ENCODE data around the gene GAK. TPM values are rescaled to one million over a fixed set of nuclear protein-coding genes. Genes with fewer than 3 reads are reported as not detected.
A peak's percentile ranks its signal among the peaks of the same experiment; 100 is the strongest.

GAK gene
- total and polyA plus RNA-seq, 2 of the 13 experiments (the other 11 are each of a cell fraction or from before 2014, with no cell fraction given): 17.5 to 44.3 TPM

- TF ChIP-seq MYC (CRISPR knock-in tag; IDR thresholded peaks at IDR 0.05; ENCODE audit: borderline replicate concordance) (no peak; the same call in 1 of the 2 replicates), ZNF333 (CRISPR knock-in tag; IDR thresholded peaks at IDR 0.05; ENCODE audit: borderline replicate concordance) (0 out of 2 replicates have a peak, but pooled peaks have one; percentile 17), ZNF720 (CRISPR knock-in tag; IDR thresholded peaks at IDR 0.05) (no peak), YEATS4 (CRISPR knock-in tag; IDR thresholded peaks at IDR 0.05; ENCODE audit: borderline replicate concordance) (peak; percentile 75; the same call in 1 of the 2 replicates), PREB (CRISPR knock-in tag; IDR thresholded peaks at IDR 0.05) (no peak), TERF1 (CRISPR knock-in tag; IDR thresholded peaks at IDR 0.05) (no peak), AKAP8 (CRISPR knock-in tag; IDR thresholded peaks at IDR 0.05) (no peak; the same call in 1 of the 2 replicates), MATR3 (CRISPR knock-in tag; IDR thresholded peaks at IDR 0.05) (no peak), CBX5 (CRISPR knock-in tag; IDR thresholded peaks at IDR 0.05; ENCODE audit: borderline replicate concordance) (no peak; the same call in 1 of the 2 replicates), KLF11 (CRISPR knock-in tag; IDR thresholded peaks at IDR 0.05) (no peak), UBTF (CRISPR knock-in tag; IDR thresholded peaks at IDR 0.05) (peak; percentile 86; the same call in 1 of the 2 replicates), TBX2 (CRISPR knock-in tag; IDR thresholded peaks at IDR 0.05; ENCODE audit: borderline replicate concordance) (peak; percentile 79), GLMP (CRISPR knock-in tag; IDR thresholded peaks at IDR 0.05; ENCODE audit: borderline replicate concordance) (no peak), SNRNP70 (IDR thresholded peaks at IDR 0.05; ENCODE audit: low read depth, low read length) (no peak), ATF6 (CRISPR knock-in tag; conservative IDR thresholded peaks at IDR 0.05) (no peak), STAT6 (CRISPR knock-in tag; IDR thresholded peaks at IDR 0.05; ENCODE audit: borderline replicate concordance) (no peak), ZFP62 (CRISPR knock-in tag; IDR thresholded peaks at IDR 0.05) (no peak), KDM3A (CRISPR knock-in tag; IDR thresholded peaks at IDR 0.05; ENCODE audit: low read depth) (peak; percentile 62; the same call in 1 of the 2 replicates)
These were observed at the start of gene GAK, which contains the start of gene TMEM175 (continued) for GRCh38 chr4:931960-932712.
